ENCODE measurements around the gene APC2. TPM values are rescaled to one million over a fixed set of nuclear protein-coding genes. Genes with fewer than 3 reads are reported as not detected.
A peak's percentile ranks its signal among the peaks of the same experiment; 100 is the strongest.

The APC2 gene
- total RNA-seq, 1 donor from 2014 or later: not detected

GRCh38 chr19:1406774-1407527, 43.0 kb upstream of the APC2 start:
- no peak for DNase-seq (ENCODE audit: low read depth)
- peak; percentile 56 for TF ChIP-seq CTCF (conservative IDR thresholded peaks at IDR 0.05; ENCODE audit: low read depth, low read length)
- peak overlapping the region; percentile 73 for H3K4me3 ChIP-seq (ENCODE audit: low read depth, low read length)

- no peak for TF ChIP-seq CTCF (conservative IDR thresholded peaks at IDR 0.05; ENCODE audit: low read depth, low read length)
- peak within 1 kb of the TSS; percentile 93 for H3K4me3 ChIP-seq (ENCODE audit: low read depth, low read length)
- DNase-seq (ENCODE audit: low read depth): no peak
Observed at GRCh38 chr19:1407528-1408299, 42.2 kb upstream of the APC2 start, which contains the start of gene DAZAP1. Gene DAZAP1 (plus strand): TSS chr19:1407586. CDS start chr19:1407774, 188 bp downstream.

- DNase-seq (ENCODE audit: low read depth): no peak
- TF ChIP-seq CTCF (conservative IDR thresholded peaks at IDR 0.05; ENCODE audit: low read depth, low read length): no peak
- peak overlapping the region; percentile 93 for H3K4me3 ChIP-seq (ENCODE audit: low read depth, low read length)
Observed at GRCh38 chr19:1408300-1409203, 41.4 kb upstream of the APC2 start.

- TF ChIP-seq CTCF (conservative IDR thresholded peaks at IDR 0.05; ENCODE audit: low read depth, low read length): no peak
- no peak for DNase-seq (ENCODE audit: low read depth)
- peak overlapping the region; percentile 93 for H3K4me3 ChIP-seq (ENCODE audit: low read depth, low read length)
Observed at GRCh38 chr19:1409204-1410005, 40.5 kb upstream of the APC2 start.

- TF ChIP-seq CTCF (conservative IDR thresholded peaks at IDR 0.05; ENCODE audit: low read depth, low read length): no peak
- DNase-seq (ENCODE audit: low read depth): no peak
- peak overlapping the region; percentile 93 for H3K4me3 ChIP-seq (ENCODE audit: low read depth, low read length)
Observed at GRCh38 chr19:1410136-1410786, 39.7 kb upstream of the APC2 start.
